HG02840 (cell line): ENCODE results near the gene CD27.

Source experiments
- ATAC-seq: cut with Tn5 transposase; IDR thresholded peaks from one replicate; pipeline ENCODE4 v1.9.1; 2021; ENCODE audit warnings: mild to moderate bottlenecking, moderate library complexity, moderate number of reproducible peaks; ENCODE audit not compliant: unreplicated experiment, low FRiP score

Gene CD27

DNA sequence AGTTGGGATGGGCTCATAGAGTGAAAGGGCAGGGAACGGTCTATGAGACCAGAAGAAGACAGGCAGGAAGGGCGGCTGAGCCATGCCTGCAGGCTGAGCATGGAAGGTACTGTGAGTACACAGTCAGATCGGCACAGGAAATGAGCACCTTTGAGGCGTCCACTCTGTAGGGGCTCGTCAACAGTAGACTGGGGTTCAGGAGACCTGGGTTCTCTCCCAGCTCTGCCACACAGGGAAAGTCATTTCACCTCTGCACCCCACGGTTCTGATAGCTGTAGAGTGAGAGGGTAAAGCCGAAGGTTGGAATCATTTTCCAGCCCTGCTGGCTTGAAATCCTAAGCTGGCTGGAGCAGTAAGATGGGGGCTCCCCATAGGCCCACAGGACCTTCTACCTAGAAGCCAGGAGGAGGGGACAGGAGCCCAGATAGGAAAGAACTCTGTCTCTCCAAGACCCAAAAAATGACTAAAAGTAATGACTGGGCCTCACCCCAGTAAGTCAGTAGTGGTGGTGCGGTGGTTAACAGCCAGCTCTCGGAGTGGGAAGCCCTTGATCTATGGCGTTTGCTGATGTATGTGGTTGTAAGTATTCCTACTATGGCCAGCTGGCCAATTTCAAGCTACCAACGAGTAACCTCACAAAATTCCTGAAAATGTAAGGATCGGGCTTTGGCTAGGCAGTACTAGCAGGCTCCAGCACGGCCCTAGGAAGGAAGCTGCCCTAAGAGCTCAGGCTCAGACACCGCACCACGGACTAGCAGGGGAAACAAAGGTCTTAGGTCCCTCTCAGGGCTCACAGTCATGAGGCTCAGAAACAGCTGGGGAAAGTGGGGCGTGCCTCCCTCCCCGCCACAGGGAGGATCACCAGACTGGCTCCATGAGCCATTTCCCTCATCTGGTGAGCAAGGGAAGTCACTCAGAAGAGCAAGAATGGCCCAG is 10.3 kb upstream of the CD27 start:
- ATAC-seq, result no peak

DNA sequence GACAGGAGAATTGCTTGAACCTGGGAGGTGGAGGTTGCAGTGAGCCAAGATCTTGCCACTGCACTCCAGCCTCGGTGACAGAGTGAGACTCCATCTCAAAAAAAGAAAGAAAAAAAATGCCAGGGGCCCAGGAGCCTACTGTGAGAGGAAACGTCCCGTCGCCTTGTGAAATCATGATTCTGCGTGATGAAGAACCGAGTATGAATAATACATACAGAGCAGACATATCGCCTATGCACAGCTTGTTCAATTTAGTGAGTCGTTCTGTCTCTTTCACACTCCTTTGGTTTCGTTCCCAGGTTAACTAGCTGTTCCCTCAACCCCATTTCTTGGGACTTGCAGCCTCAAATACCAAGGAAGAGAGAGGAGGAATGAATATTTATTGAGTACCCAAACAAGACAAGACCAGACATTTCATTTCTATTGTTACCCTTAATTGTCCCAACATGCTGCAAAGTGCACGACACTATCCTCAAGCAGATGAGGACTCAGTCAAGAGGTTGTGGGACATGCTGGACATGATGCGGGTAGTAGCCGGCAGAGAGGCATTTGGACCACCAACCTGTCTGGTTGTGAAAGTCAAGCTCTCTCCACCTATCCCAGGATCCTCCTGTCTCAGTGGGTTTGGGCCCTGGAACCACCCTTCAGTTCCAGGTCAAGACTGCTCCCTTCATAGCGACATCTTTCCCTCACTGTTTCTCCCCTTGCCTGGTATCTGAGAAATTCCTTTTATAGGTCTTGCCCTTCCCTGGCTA is 8.6 kb upstream of the CD27 start:
- no peak for ATAC-seq

DNA sequence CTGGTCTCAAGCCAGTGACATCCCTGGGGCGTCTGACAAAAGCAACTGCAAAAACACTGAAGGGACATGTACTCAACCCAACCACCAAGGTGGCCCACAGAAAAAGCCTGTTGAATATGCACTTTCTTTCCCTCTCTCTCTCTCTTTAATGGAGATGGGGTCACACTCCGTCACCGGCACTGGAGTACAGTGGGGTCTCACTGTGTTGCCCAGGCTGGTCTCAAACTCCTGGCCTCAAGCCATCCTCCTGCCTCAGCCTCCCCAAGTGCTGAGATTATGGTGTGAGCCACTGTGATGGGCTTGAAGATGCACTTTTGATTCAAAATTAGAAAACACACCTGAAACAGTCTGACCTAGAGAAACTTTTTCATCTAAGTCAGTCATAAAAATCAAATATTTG is 7.2 kb upstream of the CD27 start:
- no peak for ATAC-seq

DNA sequence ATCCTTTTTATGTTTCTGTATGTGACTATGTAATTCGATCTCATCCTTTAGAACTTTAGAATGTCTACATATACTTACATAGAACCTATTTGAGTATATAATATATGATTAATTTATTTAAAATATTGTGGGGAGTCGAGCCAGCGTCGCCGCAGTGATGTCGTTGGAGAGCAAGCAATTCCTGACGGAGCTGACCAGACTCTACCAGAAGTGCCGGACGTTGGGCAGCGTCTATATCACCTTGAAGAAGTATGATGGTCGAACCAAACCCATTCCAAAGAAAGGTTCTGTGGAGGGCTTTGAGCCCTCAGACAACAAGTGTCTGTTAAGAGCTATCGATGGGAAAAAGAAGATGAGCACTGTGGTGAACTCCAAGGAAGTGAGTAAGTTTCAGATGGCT is 6.4 kb upstream of the CD27 start:
- no peak for ATAC-seq

DNA sequence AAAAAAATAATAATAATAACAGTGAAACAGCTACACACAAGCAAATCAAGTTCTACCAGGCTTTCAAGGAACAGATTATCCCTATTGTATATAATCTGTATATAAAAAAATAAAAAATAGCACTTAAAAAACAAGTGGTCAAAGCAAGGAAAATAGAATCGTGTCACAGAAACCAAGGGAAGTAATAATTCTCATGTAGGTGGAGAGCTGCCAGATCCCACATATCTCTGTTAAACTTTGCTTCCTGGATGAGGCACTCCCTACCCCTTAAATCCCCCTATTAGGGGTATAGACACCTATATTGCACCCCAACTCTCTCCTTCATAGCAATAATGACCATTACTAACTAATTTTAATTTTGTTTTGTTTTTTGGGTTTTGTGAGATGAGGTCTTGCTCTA is 4.4 kb upstream of the CD27 start:
- no peak for ATAC-seq

DNA sequence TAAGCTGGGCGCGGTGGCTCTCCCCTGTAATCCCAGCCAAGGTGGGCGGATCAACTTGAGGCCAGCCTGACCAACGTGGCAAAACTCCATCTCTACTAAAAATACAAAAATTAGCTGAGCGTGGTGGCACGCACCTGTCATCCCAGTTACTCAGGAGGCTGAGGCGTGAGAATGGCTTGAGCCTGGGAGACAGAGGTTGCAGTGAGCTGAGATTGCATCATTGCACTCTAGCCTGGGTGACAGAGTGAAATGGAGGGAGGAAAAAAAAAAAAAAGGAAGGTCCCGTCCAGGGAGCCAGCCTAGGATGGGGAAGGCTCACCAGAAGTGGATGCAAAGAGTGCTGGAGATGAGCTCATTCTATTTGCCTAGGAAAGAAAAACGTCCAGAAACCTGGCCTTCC is 1.9 kb upstream of the CD27 start:
- no peak for ATAC-seq

DNA sequence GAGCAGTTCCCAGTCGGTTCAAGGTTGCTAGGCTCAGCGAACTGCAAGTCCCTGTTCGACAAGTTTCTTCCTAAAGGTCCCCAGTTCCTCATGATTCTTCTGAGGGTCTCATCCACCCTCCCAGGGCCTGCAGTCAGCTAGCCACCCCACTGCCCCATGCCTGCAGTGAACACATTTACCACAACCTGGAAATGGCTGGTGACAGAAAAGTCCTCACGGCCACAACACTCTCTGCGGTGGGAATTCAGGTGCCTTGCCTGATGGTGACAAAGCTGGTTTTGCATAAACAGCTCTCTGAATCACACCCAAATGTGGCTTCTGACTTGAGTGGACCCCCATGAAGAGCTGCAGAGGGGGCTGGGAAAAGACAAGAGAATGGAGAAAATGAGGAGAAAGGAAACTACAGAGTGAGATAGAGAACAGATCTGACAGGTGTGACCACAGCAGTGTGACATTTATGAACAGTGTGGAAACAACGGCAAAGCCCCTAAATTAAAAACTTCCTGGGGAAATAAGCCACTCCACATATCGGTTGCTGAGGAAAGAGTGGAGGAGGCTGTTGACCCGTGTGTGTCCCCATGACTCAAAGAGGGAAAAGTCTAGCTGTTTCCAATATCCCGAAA is 1.3 kb upstream of the CD27 start:
- ATAC-seq, result no peak

DNA sequence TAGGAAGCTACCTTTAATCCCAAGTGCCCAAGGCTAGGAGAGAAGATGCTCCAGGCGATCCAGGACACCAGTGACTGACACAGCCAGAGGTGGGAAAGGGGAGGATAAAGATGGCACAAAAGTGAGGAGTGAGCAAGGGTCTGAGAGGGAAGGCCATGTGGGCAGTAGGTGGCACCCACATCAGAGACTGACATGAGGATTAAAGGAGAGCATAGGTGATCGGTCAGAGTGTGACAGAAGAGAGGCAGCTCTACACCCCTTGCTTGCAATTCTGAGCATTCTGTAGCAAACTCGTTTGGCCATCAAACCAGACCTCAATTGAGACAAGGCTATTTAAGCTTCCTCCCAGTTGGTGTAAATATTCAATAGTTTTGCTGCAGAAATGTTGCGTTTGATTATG is 724 bp upstream of the CD27 start:
- no peak for ATAC-seq

DNA sequence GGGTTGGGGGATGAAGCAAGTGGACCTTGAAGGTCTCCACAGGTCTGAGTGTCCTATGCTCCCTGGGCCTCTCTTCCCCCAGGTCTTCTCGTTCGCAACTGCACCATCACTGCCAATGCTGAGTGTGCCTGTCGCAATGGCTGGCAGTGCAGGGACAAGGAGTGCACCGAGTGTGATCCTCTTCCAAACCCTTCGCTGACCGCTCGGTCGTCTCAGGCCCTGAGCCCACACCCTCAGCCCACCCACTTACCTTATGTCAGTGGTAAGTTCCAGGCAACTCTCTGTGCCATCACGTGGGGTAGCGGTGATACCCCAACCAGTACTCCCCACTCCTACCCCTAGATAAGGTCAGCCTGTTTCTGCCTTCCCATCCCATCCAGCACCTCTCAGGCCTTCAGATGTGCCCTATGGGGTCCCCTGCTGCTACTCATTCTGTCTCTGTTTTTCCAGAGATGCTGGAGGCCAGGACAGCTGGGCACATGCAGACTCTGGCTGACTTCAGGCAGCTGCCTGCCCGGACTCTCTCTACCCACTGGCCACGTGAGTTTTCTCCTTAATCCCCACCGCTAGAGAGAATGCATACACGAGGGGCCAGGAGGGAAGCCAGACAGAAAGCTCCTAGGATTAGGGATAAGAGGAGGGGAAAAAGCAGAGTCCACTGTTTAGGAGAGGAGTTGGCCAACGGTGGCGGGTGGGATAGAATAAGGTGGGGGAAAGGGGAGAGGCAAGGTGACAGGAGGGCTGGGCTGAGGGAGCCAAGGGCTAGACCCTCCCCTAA is 5.5 kb downstream of the CD27 start:
- no peak for ATAC-seq

DNA sequence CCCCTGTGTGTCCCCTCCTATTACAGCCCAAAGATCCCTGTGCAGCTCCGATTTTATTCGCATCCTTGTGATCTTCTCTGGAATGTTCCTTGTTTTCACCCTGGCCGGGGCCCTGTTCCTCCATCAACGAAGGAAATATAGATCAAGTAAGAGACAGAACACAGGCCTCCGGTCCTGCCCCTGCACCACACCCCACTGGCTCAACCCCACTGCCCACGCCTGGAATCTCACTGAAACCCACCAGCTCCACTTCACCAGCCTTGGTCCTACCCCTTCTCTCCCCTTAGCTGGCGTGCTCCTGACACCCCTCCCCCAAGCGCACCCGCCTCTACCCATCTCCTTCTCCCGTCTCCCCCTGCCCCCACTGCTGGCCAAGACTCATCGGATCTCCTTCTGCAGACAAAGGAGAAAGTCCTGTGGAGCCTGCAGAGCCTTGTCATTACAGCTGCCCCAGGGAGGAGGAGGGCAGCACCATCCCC is 6.2 kb downstream of the CD27 start:
- ATAC-seq, result no peak

DNA sequence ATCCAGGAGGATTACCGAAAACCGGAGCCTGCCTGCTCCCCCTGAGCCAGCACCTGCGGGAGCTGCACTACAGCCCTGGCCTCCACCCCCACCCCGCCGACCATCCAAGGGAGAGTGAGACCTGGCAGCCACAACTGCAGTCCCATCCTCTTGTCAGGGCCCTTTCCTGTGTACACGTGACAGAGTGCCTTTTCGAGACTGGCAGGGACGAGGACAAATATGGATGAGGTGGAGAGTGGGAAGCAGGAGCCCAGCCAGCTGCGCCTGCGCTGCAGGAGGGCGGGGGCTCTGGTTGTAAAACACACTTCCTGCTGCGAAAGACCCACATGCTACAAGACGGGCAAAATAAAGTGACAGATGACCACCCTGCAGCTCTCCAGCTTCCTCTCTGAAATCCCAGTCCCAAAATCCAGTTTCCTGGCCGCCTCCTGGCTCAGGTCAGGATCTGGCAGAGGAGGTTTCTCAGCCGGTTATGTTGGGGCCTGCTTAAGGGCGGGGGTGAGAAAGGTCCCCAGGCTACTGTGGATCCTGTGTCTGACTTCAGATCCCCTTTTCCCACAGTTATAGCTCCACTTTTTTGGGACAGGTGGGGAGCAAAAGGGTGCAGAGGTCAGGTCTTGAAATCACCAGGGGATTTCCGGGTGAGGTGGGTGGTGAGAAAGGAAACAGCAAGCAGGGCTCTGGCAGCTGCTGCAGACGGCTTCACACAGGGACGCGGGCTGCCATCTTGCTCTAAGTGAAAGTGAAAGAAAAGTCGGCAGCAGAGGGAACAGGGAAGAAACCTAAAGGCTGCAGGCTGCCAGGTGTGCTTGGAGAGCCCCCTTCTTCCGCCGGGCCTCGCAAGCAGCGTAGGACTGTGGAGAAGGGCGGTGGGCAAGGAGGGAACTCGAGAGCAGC is 6.8 kb downstream of the CD27 start, which contains the start of gene TAPBPL:
Gene TAPBPL (plus strand): TSS at position 695 of the 897 bp plus-strand sequence. CDS start 207 bp downstream, outside the sequence.
- ATAC-seq, result peak; percentile 67

DNA sequence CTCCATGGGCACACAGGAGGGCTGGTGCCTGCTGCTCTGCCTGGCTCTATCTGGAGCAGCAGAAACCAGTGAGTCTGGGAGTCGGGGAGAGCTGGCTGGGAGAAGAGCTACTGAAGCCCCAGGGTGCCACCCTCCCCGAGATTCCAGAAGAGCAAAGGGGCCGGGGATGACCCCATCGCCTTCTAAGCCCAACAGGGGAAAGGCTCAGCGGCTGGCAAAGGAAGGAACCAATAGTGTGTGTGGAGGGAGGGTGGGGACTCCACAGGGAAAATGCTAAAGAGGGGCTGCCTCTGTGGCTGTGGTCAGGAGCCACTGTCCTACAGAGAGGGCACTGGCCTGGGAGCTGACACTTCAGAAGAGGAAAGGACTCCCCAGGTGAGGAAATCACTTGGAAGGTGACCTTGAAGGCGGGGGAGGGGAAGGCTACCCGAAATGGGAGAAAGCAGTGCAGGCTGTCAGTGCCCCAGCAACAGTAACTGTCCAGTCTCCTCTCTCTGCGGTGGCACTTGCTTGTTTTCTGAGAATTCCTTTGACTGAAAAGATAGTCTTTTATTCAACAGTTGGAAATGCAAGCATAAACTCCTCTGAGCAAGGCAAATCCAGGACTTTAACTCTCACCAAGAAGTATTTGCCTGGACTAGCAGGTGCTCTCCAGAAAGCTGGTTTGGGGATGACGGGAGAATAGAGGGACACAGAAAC is 7.6 kb downstream of the CD27 start:
- ATAC-seq, result no peak

DNA sequence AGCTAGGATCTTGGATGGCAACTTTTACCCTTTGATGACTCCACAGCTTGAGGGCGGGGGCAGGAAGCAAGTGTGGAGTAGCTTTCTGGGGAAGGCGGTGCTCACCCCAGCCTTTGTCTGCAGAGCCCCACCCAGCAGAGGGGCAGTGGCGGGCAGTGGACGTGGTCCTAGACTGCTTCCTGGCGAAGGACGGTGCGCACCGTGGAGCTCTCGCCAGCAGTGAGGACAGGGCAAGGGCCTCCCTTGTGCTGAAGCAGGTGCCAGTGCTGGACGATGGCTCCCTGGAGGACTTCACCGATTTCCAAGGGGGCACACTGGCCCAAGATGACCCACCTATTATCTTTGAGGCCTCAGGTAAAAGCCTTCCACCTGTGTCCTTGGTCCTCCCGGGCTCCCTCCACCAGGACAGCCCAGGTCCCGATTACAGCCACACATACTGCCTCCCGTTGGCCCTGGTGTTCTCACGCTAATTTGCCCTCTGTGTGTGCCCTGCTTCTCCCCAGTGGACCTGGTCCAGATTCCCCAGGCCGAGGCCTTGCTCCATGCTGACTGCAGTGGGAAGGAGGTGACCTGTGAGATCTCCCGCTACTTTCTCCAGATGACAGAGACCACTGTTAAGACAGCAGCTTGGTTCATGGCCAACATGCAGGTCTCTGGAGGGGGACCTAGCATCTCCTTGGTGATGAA is 8.3 kb downstream of the CD27 start:
- ATAC-seq, result no peak

DNA sequence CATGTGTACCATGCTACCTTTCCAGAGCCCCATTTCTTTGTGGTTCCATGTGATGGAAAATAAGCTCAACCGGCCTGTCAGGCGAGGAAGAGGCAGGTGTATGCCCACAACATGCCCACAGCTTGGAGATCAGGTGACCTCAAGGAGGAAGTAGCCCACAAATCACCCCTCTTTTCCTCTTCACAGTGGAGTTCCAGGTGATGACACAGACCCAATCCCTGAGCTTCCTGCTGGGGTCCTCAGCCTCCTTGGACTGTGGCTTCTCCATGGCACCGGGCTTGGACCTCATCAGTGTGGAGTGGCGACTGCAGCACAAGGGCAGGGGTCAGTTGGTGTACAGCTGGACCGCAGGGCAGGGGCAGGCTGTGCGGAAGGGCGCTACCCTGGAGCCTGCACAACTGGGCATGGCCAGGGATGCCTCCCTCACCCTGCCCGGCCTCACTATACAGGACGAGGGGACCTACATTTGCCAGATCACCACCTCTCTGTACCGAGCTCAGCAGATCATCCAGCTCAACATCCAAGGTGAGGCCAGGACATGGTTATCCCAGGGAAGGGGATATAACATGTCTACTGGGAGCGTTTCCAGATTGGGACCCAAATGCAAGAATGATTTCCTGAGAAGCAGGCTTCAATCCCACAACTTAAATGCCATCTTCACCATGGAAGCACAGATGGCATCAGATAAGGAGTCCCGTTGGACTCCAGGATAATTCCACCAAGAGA is 12.6 kb downstream of the CD27 start:
- no peak for ATAC-seq

DNA sequence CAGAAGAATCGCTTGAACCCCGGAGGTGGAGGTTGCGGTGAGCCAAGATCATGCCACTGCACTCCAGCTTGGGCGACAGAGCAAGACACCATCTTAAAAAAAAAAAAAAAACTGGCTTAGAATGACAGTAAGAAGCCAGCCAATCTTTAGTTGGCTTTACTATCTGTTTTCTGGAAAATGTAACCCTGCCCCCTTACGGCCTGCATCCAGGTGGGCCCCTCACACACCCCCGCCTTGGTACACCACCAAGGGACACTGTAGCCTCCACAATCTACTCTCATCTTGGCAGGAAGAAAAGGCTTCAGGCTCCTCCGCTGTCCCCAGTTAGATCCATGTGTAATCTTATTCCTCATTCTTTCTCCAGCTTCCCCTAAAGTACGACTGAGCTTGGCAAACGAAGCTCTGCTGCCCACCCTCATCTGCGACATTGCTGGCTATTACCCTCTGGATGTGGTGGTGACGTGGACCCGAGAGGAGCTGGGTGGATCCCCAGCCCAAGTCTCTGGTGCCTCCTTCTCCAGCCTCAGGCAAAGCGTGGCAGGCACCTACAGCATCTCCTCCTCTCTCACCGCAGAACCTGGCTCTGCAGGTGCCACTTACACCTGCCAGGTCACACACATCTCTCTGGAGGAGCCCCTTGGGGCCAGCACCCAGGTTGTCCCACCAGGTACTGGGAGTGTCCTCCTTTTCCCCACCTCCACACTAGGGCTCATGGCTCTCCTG is 13.7 kb downstream of the CD27 start:
- no peak for ATAC-seq

DNA sequence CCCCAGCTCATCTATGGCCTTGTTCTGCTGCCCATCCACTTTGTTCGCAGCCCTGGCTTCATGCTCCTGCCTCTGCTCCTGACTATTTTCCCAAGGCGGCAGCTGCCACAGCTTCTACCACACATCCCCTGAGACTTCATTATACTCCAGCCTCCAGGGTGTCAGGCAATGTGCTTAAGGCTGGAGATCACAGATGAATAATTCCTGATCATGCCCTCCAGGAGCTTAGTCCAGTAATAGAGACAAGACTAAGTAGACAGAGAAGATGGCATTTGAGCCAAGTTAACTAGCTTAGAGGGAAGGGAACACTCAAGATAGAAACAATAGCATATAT is 14.2 kb downstream of the CD27 start:
- ATAC-seq, result no peak
